Kidney (tissue), 14 donors: Measurements from ENCODE around the gene RAET1E. TPM values are rescaled to one million over a fixed set of nuclear protein-coding genes. Genes with fewer than 3 reads are reported as not detected.
A peak's percentile ranks its signal among the peaks of the same experiment; 100 is the strongest.

Source experiments
- DNase-seq, 5 donors: peaks; one replicate each; pipeline ENCODE4 v3.0.0-alpha.2; 2013 to 2020
- FAIRE-seq: peaks from 2 replicates; lab custom pipeline; 2012; peaks lifted over from hg19 to GRCh38; lab: Jason Lieb, UNC
- H3K27ac ChIP-seq, 2 donors: one replicate each; pipeline ENCODE4 v1.7.0; 2013; ENCODE audit warnings: low read depth in 2 of 2, low read length in 2 of 2, inconsistent platforms in 1 of 2
- H3K27me3 ChIP-seq: one replicate; pipeline ENCODE4 v1.7.1; 2013; ENCODE audit warnings: low read length, inconsistent platforms; ENCODE audit not compliant: control insufficient read depth, insufficient read depth
- H3K36me3 ChIP-seq, 3 donors: one replicate each; pipeline versions ENCODE4 v1.7.0 to v1.7.1; 2013; ENCODE audit warnings: low read length in 3 of 3, control low read depth in 1 of 3, inconsistent platforms in 1 of 3; ENCODE audit not compliant: insufficient read depth in 3 of 3, control insufficient read depth in 2 of 3
- H3K4me1 ChIP-seq, 3 donors: one replicate each; pipeline versions ENCODE4 v1.7.0 to v1.7.1; 2013; ENCODE audit warnings: low read length in 3 of 3, inconsistent platforms in 1 of 3, low read depth in 1 of 3; ENCODE audit not compliant: control insufficient read depth in 2 of 3, insufficient read depth in 2 of 3
- H3K4me3 ChIP-seq, 3 donors: one replicate each; pipeline versions ENCODE4 v1.7.0 to v1.8.1; 2013; ENCODE audit warnings: low read length in 3 of 3, control low read depth in 1 of 3, inconsistent platforms in 1 of 3
- H3K9ac ChIP-seq, 3 donors: one replicate each; pipeline versions ENCODE4 v1.7.0 to v1.7.1; 2013; ENCODE audit warnings: low read length in 3 of 3, control low read depth in 1 of 3, inconsistent platforms in 1 of 3
- H3K9me3 ChIP-seq, 3 donors: one replicate each; pipeline versions ENCODE4 v1.7.0 to v1.7.1; 2013; ENCODE audit warnings: low read length in 3 of 3, control low read depth in 1 of 3, inconsistent platforms in 1 of 3; ENCODE audit not compliant: control insufficient read depth in 2 of 3, insufficient read depth in 1 of 3
- CTCF ChIP-seq: IDR thresholded peaks from 3 replicates; pipeline ENCODE4 v1.5.1; 2012; ENCODE audit warnings: mild to moderate bottlenecking, moderate library complexity, borderline replicate concordance; ENCODE audit not compliant: insufficient read depth; ENCODE audit errors: extremely low read depth
- intact Hi-C: fragments of 100-400 bp; cut with DNase I; formaldehyde crosslinking; loops from one replicate; pipeline ENCODE4 v1.11.1; 2022
- polyA plus RNA-seq: library from polyadenylated mRNA; stranded (reverse); fragments of 350-450 nt; fragmentation: Illumina TruSeq; extraction: RNeasy Lipid Tissue Mini Kit (QIAGEN cat#74804); gene quantifications from one replicate; pipeline ENCODE4 v1.2.3, GENCODE V29; 2014; ENCODE audit warnings: low read depth, low replicate concordance; ENCODE audit not compliant: insufficient read depth
- total RNA-seq: library from RNA; stranded (reverse); fragmentation: NEBNext Ultra II Directional; extraction: Animal tissue kit (Norgen Biotek cat#: 25700); gene quantifications from one replicate; pipeline ENCODE4 v1.2.1, GENCODE V29; 2021
- donor health status: control.
- donor health status: control.
- donor health status: control.
- donor health status: control.
- donor health status: control.
- donor health status: DM: yes; HTN: yes; CAD: no.
- donor health status: Normal renal cell carcinoma (clear cell type).

The RAET1E gene
- total and polyA plus RNA-seq, 2 donors from 2014 or later = 1.0 to 3.1 TPM

- no peak overlapping the region for H3K4me3 ChIP-seq
- H3K36me3 ChIP-seq = no peaks in the 10 kb centered on the region
- DNase-seq (peak in 2 of 5 donors; percentile 3 to 30), FAIRE-seq (no peak)
- H3K9ac ChIP-seq = no peak overlapping the region
- no peaks in the 10 kb centered on the region for H3K27me3 ChIP-seq
- H3K4me1 ChIP-seq = peaks cover 0 to 4% (median 0%) of the 10 kb centered on the region in 3 donors
- H3K9me3 ChIP-seq = no peaks in the 10 kb centered on the region
- no peak overlapping the region for H3K27ac ChIP-seq
- intact Hi-C loops = no loop called here
- no peak for TF ChIP-seq CTCF
Observed at GRCh38 chr6:149900620-149901443, 2.9 kb upstream of the RAET1E start.

- no peak for TF ChIP-seq CTCF
- no peak overlapping the region for H3K27ac ChIP-seq
- no peak overlapping the region for H3K4me3 ChIP-seq
- H3K4me1 ChIP-seq = peaks cover 0 to 10% (median 0%) of the 10 kb centered on the region in 3 donors
- no peak for DNase-seq
- intact Hi-C loops = no loop called here
- H3K27me3 ChIP-seq = no peaks in the 10 kb centered on the region
- no peak for FAIRE-seq
- H3K36me3 ChIP-seq = no peaks in the 10 kb centered on the region
- no peak overlapping the region for H3K9ac ChIP-seq
- H3K9me3 ChIP-seq = no peaks in the 10 kb centered on the region
Observed at GRCh38 chr6:149899926-149900619, 2.2 kb upstream of the RAET1E start.

- TF ChIP-seq CTCF = no peak
- DNase-seq = no peak
- Histone ChIP-seq H3K9me3 (no peaks in the 10 kb centered on the region), H3K9ac (no peak overlapping the region), H3K27ac (no peak overlapping the region), H3K36me3 (no peaks in the 10 kb centered on the region), H3K4me1 (peaks cover 0 to 12% (median 0%) of the 10 kb centered on the region in 3 donors), H3K4me3 (no peak overlapping the region), H3K27me3 (no peaks in the 10 kb centered on the region)
- FAIRE-seq = no peak
- intact Hi-C loops = no loop called here
Observed at GRCh38 chr6:149899486-149899885, 1.6 kb upstream of the RAET1E start.
